HepG2 (cell line): ENCODE data around the gene SERTAD4. TPM values are rescaled to one million over a fixed set of nuclear protein-coding genes. Genes with fewer than 3 reads are reported as not detected.

ENCODE experiments used
- ATAC-seq: fragments of 200-7000 bp; cut with Tn5 transposase; 3 replicates; pipeline ENCODE4 v1.9.1; 2020; ENCODE audit warnings: mild to moderate bottlenecking, moderate library complexity
- BruUV-seq: library from RNA; stranded (reverse); fragments of 400-500 nt; replicated peaks from 2 replicates; lab custom pipeline; 2021; lab: Mats Ljungman, UMichigan
- CTCF ChIA-PET: fragments of 300-600 bp; formaldehyde crosslinking; extraction: SDS; loops from one replicate; lab custom pipeline; 2021; ENCODE audit warnings: low total read pairs, inconsistent platforms, low intra/inter-chr PET ratio; lab: Yijun Ruan, JAX
- POLR2A ChIA-PET: fragments of 350-600 bp; sonication (Branson Sonifier 250); formaldehyde crosslinking; loops from one replicate; lab custom pipeline; 2020; ENCODE audit warnings: antibody characterized with exemption, inconsistent platforms; lab: Yijun Ruan, JAX
- DNase-seq: peaks from one replicate; pipeline ENCODE4 v3.0.0-alpha.2; 2015; ENCODE audit warnings: low spot score
- FAIRE-seq: peaks from 3 replicates; lab custom pipeline; 2011; peaks lifted over from hg19 to GRCh38; lab: Jason Lieb, UNC
- H2AFZ ChIP-seq: one replicate; pipeline ENCODE4 v1.6.1; 2011; ENCODE audit warnings: low read length, inconsistent platforms
- H3K27ac ChIP-seq: fragments of 300-600 bp; 3 replicates; pipeline ENCODE4 v1.8.0; 2011; ENCODE audit warnings: mixed run types, mild to moderate bottlenecking, mixed read lengths, low read length, inconsistent platforms; ENCODE audit not compliant: insufficient read depth; ENCODE audit errors: extremely low read length
- H3K27me3 ChIP-seq, 2 experiments: fragments of 200-600 bp in 1 of 2; 2 replicates in 1 of 2; 3 replicates in 1 of 2; pipeline versions ENCODE4 v1.6.0 to v1.8.0; 2011; ENCODE audit warnings: low read length in 2 of 2, mild to moderate bottlenecking in 2 of 2, moderate library complexity in 2 of 2, inconsistent platforms in 1 of 2; ENCODE audit not compliant: insufficient read depth in 2 of 2, control insufficient read depth in 1 of 2
- H3K36me3 ChIP-seq, 2 experiments: fragments of 200-600 bp in 1 of 2; replicated peaks in 1 of 2; 2 replicates in 1 of 2; 3 replicates in 1 of 2; pipeline versions ENCODE4 v1.5.1 to v1.8.0; 2011; ENCODE audit warnings: low read length in 2 of 2, inconsistent platforms in 1 of 2; ENCODE audit not compliant: insufficient read depth in 2 of 2, control insufficient read depth in 1 of 2
- H3K4me1 ChIP-seq: 2 replicates; pipeline ENCODE4 v1.5.1; 2012; ENCODE audit warnings: low read length, inconsistent platforms; ENCODE audit not compliant: insufficient read depth
- H3K4me2 ChIP-seq: 2 replicates; pipeline ENCODE4 v1.6.0; 2011; ENCODE audit warnings: low read depth, low read length, inconsistent platforms
- H3K4me3 ChIP-seq, 3 experiments: fragments of 200-600 bp in 1 of 3; sonication (generic), shearing (Covaris generic) in 1 of 3; replicated peaks in 1 of 3; 2 replicates each; pipeline ENCODE4 v1.5.1; 2011 to 2016; ENCODE audit warnings: low read length in 3 of 3, inconsistent platforms in 2 of 3, low read depth in 2 of 3, mild to moderate bottlenecking in 2 of 3, control low read depth in 1 of 3, mixed read lengths in 1 of 3; ENCODE audit not compliant: insufficient read depth in 1 of 3
- H3K79me2 ChIP-seq: one replicate; pipeline ENCODE4 v1.6.1; 2011; ENCODE audit warnings: low read length, inconsistent platforms; ENCODE audit not compliant: insufficient read depth
- H3K9ac ChIP-seq: 2 replicates; pipeline ENCODE4 v1.6.0; 2011; ENCODE audit warnings: mild to moderate bottlenecking, low read depth, low read length, inconsistent platforms; ENCODE audit not compliant: insufficient read depth
- H3K9me3 ChIP-seq: 2 replicates; pipeline ENCODE4 v1.5.1; 2012; ENCODE audit warnings: mild to moderate bottlenecking, low read length
- H4K20me1 ChIP-seq: 2 replicates; pipeline ENCODE4 v1.6.0; 2011; ENCODE audit warnings: inconsistent platforms, mild to moderate bottlenecking, low read length, moderate library complexity; ENCODE audit not compliant: insufficient read depth
- CSRNP2 ChIP-seq: sonication (generic); formaldehyde crosslinking; conservative IDR thresholded peaks from 2 replicates; pipeline ENCODE4 v1.8.0; 2022; ENCODE audit warnings: low read depth, missing genetic modification reagents
- HNF4A ChIP-seq: sonication (generic); formaldehyde crosslinking; IDR thresholded peaks from 2 replicates; pipeline ENCODE4 v1.4.0; 2020; ENCODE audit warnings: missing genetic modification reagents
- POLR2G ChIP-seq: fragments of 200-400 bp; formaldehyde crosslinking; IDR thresholded peaks from 2 replicates; pipeline ENCODE4 v1.6.1; 2018; ENCODE audit warnings: mild to moderate bottlenecking, low read depth, low read length, moderate library complexity
- THAP9 ChIP-seq: sonication (generic); formaldehyde crosslinking; IDR thresholded peaks from 2 replicates; pipeline ENCODE4; 2020; ENCODE audit warnings: missing genetic modification reagents, mild to moderate bottlenecking, borderline replicate concordance
- ZBTB38 ChIP-seq: sonication (generic); formaldehyde crosslinking; IDR thresholded peaks from 2 replicates; pipeline ENCODE4 v1.5.1; 2020; ENCODE audit warnings: mild to moderate bottlenecking, missing genetic modification reagents
- ZNF552 ChIP-seq: sonication (generic); formaldehyde crosslinking; IDR thresholded peaks from 2 replicates; pipeline ENCODE4 v1.9.0; 2022; ENCODE audit warnings: missing genetic modification reagents, mild to moderate bottlenecking, borderline replicate concordance
- WGBS: methylation state at CpG from one replicate; pipeline ENCODE4 v1.1.6; 2017; ENCODE audit warnings: low lambda C conversion rate; 5-methylcytosine and 5-hydroxymethylcytosine counted together
- in situ Hi-C: cut with HindIII; loops from 2 replicates; pipeline ENCODE4 v1.10.0; 2017; ENCODE audit warnings: low pct_unique_long_range_greater_than_20kb; ENCODE audit not compliant: extremely low pct_ligation_motif_present
- intact Hi-C: fragments of 100-400 bp; cut with micrococcal nuclease; formaldehyde crosslinking; loops from one replicate; pipeline ENCODE4 v1.10.0; 2022; ENCODE audit not compliant: unreplicated experiment
- polyA plus RNA-seq, 8 experiments: library from polyadenylated mRNA; depleted of rRNA in 3 of 8; stranded (reverse) in 7 of 8; unstranded in 1 of 8; fragments of >200 nt; fragmentation: Illumina TruSeq in 4 of 8; extraction: Trizol in 4 of 8; gene quantifications; 2 replicates each; pipeline versions ENCODE4 v1.2.1 to v1.2.3, GENCODE V29; 2011 to 2016; ENCODE audit warnings: low read depth in 4 of 8, missing spikeins in 1 of 8, mixed read lengths in 1 of 8; ENCODE audit not compliant: insufficient read depth in 1 of 8
- total RNA-seq, 5 experiments: library from RNA; depleted of rRNA; stranded (reverse); fragments of >200 nt; fragmentation: Illumina TruSeq; extraction: Trizol; gene quantifications; 2 replicates each; pipeline ENCODE4 v1.2.3, GENCODE V29; 2016; ENCODE audit warnings: low read depth in 1 of 5

Gene SERTAD4
- total and polyA plus RNA-seq, 2 of the 13 experiments (the other 11 are each of a cell fraction or from before 2014, with no cell fraction given) = not detected

- no peak for TF ChIP-seq CSRNP2 (CRISPR knock-in tag)
- no peak for TF ChIP-seq HNF4A
Observed at GRCh38 chr1:210223226-210223904, 9.2 kb upstream of the SERTAD4 start (continued).

- H3K4me3 ChIP-seq = no peak overlapping the region
- no peak overlapping the region for H3K27ac ChIP-seq
- intact Hi-C loops = no loop called here
- ATAC-seq (no peak), DNase-seq (no peak), FAIRE-seq (no peak)
- peaks cover 1% of the 10 kb centered on the region; the same call in 1 of the 2 replicates for H3K4me1 ChIP-seq
- no peaks in the 10 kb centered on the region for H3K79me2 ChIP-seq
- ChIA-PET POLR2A (no interaction called here), CTCF (no interaction called here)
- H2AFZ ChIP-seq = no peak overlapping the region
- peaks cover 1 to 30% of the 10 kb centered on the region in 2 experiments; a peak in 4 of 5 replicates for H3K27me3 ChIP-seq
- H3K9ac ChIP-seq = no peak overlapping the region
- TF ChIP-seq POLR2G = no peak
- TF ChIP-seq ZNF552 = no peak
- no peak for TF ChIP-seq ZBTB38 (CRISPR knock-in tag)
- TF ChIP-seq THAP9 = no peak
- no peak overlapping the region for H3K4me2 ChIP-seq
- H4K20me1 ChIP-seq = no peaks in the 10 kb centered on the region
- in situ Hi-C loops = no loop called here
- no peaks in the 10 kb centered on the region for H3K36me3 ChIP-seq
- H3K9me3 ChIP-seq = no peaks in the 10 kb centered on the region
- BruUV-seq = no TSS peak
- WGBS = 0% methylated on average over 1 of the region's 1 CpG
Observed at GRCh38 chr1:210228158-210228557, 4.4 kb upstream of the SERTAD4 start.
